HUES48 (cell line): Measurements from ENCODE around the gene LRP1.

Source experiments
- H3K27ac ChIP-seq: one replicate; pipeline ENCODE4 v1.7.0; 2013; ENCODE audit warnings: low read depth, low read length, inconsistent platforms
- H3K27me3 ChIP-seq: 2 replicates; pipeline ENCODE4 v1.6.1; 2013; ENCODE audit warnings: mild to moderate bottlenecking, low read length; ENCODE audit not compliant: control insufficient read depth, insufficient read depth
- H3K36me3 ChIP-seq: 2 replicates; pipeline ENCODE4 v1.6.1; 2013; ENCODE audit warnings: low read length; ENCODE audit not compliant: control insufficient read depth, insufficient read depth
- H3K4me1 ChIP-seq: 2 replicates; pipeline ENCODE4 v1.6.1; 2013; ENCODE audit warnings: mild to moderate bottlenecking, low read length; ENCODE audit not compliant: control insufficient read depth, insufficient read depth
- H3K4me3 ChIP-seq: 2 replicates; pipeline ENCODE4 v1.5.1; 2013; ENCODE audit warnings: mild to moderate bottlenecking, low read depth, low read length
- H3K9ac ChIP-seq: 2 replicates; pipeline ENCODE4 v1.6.1; 2013; ENCODE audit warnings: mild to moderate bottlenecking, low read depth, low read length, moderate library complexity
- H3K9me3 ChIP-seq: 2 replicates; pipeline ENCODE4 v1.6.1; 2013; ENCODE audit warnings: low read length; ENCODE audit not compliant: control insufficient read depth, insufficient read depth

The LRP1 gene

GRCh38 chr12:57161491-57161890 is 33.2 kb downstream of the LRP1 start:
- no peak overlapping the region for H3K4me3 ChIP-seq
- H3K27me3 ChIP-seq = no peaks in the 10 kb centered on the region
- no peaks in the 10 kb centered on the region for H3K4me1 ChIP-seq
- H3K9me3 ChIP-seq = no peaks in the 10 kb centered on the region
- H3K36me3 ChIP-seq = peaks cover 99% of the 10 kb centered on the region
- no peak overlapping the region for H3K9ac ChIP-seq
- no peak overlapping the region for H3K27ac ChIP-seq

GRCh38 chr12:57162553-57163125 is 34.4 kb downstream of the LRP1 start:
- H3K9me3 ChIP-seq = no peaks in the 10 kb centered on the region
- H3K4me1 ChIP-seq = no peaks in the 10 kb centered on the region
- H3K36me3 ChIP-seq = peaks cover 99% of the 10 kb centered on the region
- H3K9ac ChIP-seq = no peak overlapping the region
- H3K27me3 ChIP-seq = no peaks in the 10 kb centered on the region
- H3K27ac ChIP-seq = no peak overlapping the region
- H3K4me3 ChIP-seq = no peak overlapping the region

- H3K27ac ChIP-seq = no peak overlapping the region
- H3K27me3 ChIP-seq = no peaks in the 10 kb centered on the region
- no peak overlapping the region for H3K9ac ChIP-seq
- no peaks in the 10 kb centered on the region for H3K4me1 ChIP-seq
- no peaks in the 10 kb centered on the region for H3K9me3 ChIP-seq
- H3K4me3 ChIP-seq = no peak overlapping the region
- peaks cover 99% of the 10 kb centered on the region for H3K36me3 ChIP-seq
Observed at GRCh38 chr12:57164454-57164853, 36.2 kb downstream of the LRP1 start.

- Histone ChIP-seq H3K36me3 (peaks cover 99% of the 10 kb centered on the region), H3K4me1 (no peaks in the 10 kb centered on the region), H3K27ac (no peak overlapping the region), H3K4me3 (no peak overlapping the region), H3K27me3 (no peaks in the 10 kb centered on the region), H3K9ac (no peak overlapping the region), H3K9me3 (no peaks in the 10 kb centered on the region)
Observed at GRCh38 chr12:57164966-57165625, 36.8 kb downstream of the LRP1 start.

GRCh38 chr12:57165741-57166140 is 37.5 kb downstream of the LRP1 start:
- Histone ChIP-seq H3K9ac (no peak overlapping the region), H3K36me3 (peaks cover 99% of the 10 kb centered on the region), H3K27me3 (no peaks in the 10 kb centered on the region)

GRCh38 chr12:57166971-57167371 is 38.7 kb downstream of the LRP1 start:
- Histone ChIP-seq H3K9me3 (no peaks in the 10 kb centered on the region), H3K9ac (no peak overlapping the region), H3K4me1 (no peaks in the 10 kb centered on the region), H3K27me3 (no peaks in the 10 kb centered on the region), H3K36me3 (peaks cover 92% of the 10 kb centered on the region), H3K27ac (no peak overlapping the region), H3K4me3 (no peak overlapping the region)

More at GRCh38 chr12:57165741-57166140, 37.5 kb downstream of the LRP1 start:
- H3K27ac ChIP-seq = no peak overlapping the region
- H3K4me1 ChIP-seq = no peaks in the 10 kb centered on the region
- H3K9me3 ChIP-seq = no peaks in the 10 kb centered on the region
- no peak overlapping the region for H3K4me3 ChIP-seq

- no peaks in the 10 kb centered on the region for H3K27me3 ChIP-seq
- no peak overlapping the region for H3K4me3 ChIP-seq
- no peak overlapping the region for H3K9ac ChIP-seq
- H3K9me3 ChIP-seq = no peaks in the 10 kb centered on the region
- no peaks in the 10 kb centered on the region for H3K4me1 ChIP-seq
- peaks cover 85% of the 10 kb centered on the region for H3K36me3 ChIP-seq
- no peak overlapping the region for H3K27ac ChIP-seq
Observed at GRCh38 chr12:57168058-57168457, 39.8 kb downstream of the LRP1 start.

- Histone ChIP-seq H3K4me1 (no peaks in the 10 kb centered on the region), H3K27ac (no peak overlapping the region), H3K9me3 (no peaks in the 10 kb centered on the region), H3K27me3 (no peaks in the 10 kb centered on the region), H3K4me3 (no peak overlapping the region), H3K9ac (no peak overlapping the region), H3K36me3 (peaks cover 86% of the 10 kb centered on the region)
Observed at GRCh38 chr12:57169046-57169795, 40.9 kb downstream of the LRP1 start.

GRCh38 chr12:57169969-57170368 is 41.7 kb downstream of the LRP1 start:
- H3K9ac ChIP-seq = no peak overlapping the region
- no peaks in the 10 kb centered on the region for H3K4me1 ChIP-seq
- H3K27me3 ChIP-seq = no peaks in the 10 kb centered on the region
- no peak overlapping the region for H3K27ac ChIP-seq
- H3K9me3 ChIP-seq = no peaks in the 10 kb centered on the region
- H3K36me3 ChIP-seq = peaks cover 85% of the 10 kb centered on the region
- H3K4me3 ChIP-seq = no peak overlapping the region

- no peak overlapping the region for H3K27ac ChIP-seq
- no peaks in the 10 kb centered on the region for H3K9me3 ChIP-seq
- no peaks in the 10 kb centered on the region for H3K27me3 ChIP-seq
- H3K36me3 ChIP-seq = peaks cover 85% of the 10 kb centered on the region
- H3K4me1 ChIP-seq = no peaks in the 10 kb centered on the region
- H3K9ac ChIP-seq = no peak overlapping the region
- no peak overlapping the region for H3K4me3 ChIP-seq
Observed at GRCh38 chr12:57170408-57170807, 42.1 kb downstream of the LRP1 start.

- H3K27me3 ChIP-seq = no peaks in the 10 kb centered on the region
- H3K9me3 ChIP-seq = no peaks in the 10 kb centered on the region
- no peak overlapping the region for H3K9ac ChIP-seq
- no peak overlapping the region for H3K4me3 ChIP-seq
- H3K4me1 ChIP-seq = no peaks in the 10 kb centered on the region
- peaks cover 84% of the 10 kb centered on the region for H3K36me3 ChIP-seq
- H3K27ac ChIP-seq = no peak overlapping the region
Observed at GRCh38 chr12:57170927-57171326, 42.6 kb downstream of the LRP1 start.
